Activated T-cell treated with anti-CD3 and anti-CD28 coated beads for 4 hours (primary cell): ENCODE measurements around the gene RGS19.
A peak's percentile ranks its signal among the peaks of the same experiment; 100 is the strongest.
"Not testable (repeated sequence)": the region's sequence is repeated elsewhere in the genome, so short reads cannot be mapped to it uniquely, and the experiment has no call there.

ENCODE experiments used
- DNase-seq: peaks from one replicate; pipeline ENCODE4 v3.0.0-alpha.2; 2020

Gene RGS19

GRCh38 chr20:64092258-64093012, 13.1 kb upstream of the RGS19 start:
- no peak for DNase-seq

GRCh38 chr20:64091770-64092169, 12.5 kb upstream of the RGS19 start:
- no peak for DNase-seq

- DNase-seq, result no peak
Measured at GRCh38 chr20:64091340-64091739, 12.0 kb upstream of the RGS19 start.

GRCh38 chr20:64090165-64090564, 10.8 kb upstream of the RGS19 start:
- DNase-seq, result no peak

- DNase-seq, result not testable (repeated sequence)
Measured at GRCh38 chr20:64088586-64088985, 9.3 kb upstream of the RGS19 start.

DNA sequence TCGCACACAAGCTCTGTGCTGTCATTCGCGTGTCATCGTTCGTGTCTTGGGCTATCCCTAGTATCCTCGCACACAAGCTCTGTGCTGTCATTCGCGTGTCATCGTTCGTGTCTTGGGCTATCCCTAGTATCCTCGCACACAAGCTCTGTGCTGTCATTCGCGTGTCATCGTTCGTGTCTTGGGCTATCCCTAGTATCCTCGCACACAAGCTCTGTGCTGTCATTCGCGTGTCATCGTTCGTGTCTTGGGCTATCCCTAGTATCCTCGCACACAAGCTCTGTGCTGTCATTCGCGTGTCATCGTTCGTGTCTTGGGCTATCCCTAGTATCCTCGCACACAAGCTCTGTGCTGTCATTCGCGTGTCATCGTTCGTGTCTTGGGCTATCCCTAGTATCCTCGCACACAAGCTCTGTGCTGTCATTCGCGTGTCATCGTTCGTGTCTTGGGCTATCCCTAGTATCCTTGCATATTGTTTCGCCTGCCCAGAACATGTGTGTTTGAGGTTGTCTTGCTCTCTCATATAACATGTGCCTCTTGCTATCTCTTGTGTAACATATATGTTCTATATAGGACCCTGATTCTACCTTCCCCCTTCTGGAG, 8.0 kb upstream of the RGS19 start:
- DNase-seq, result not testable (repeated sequence)

DNA sequence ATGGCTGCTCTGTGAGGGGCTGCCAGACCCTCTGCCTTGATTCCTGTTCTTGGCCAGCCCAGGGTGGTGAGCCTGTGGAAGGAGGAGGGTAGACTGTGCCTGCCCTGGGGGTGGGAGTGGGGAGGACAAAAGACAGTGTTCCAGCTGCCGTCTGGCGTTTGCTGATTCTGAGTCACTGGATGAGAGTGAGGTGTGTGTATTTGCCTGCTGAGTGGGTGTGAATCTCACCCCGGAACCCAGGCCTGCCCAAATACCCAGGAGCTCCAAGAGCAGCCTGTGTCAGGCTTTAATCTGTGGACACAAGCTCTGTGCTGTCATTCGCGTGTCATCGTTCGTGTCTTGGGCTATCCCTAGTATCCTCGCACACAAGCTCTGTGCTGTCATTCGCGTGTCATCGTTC, 7.5 kb upstream of the RGS19 start:
- DNase-seq, result no peak

DNA sequence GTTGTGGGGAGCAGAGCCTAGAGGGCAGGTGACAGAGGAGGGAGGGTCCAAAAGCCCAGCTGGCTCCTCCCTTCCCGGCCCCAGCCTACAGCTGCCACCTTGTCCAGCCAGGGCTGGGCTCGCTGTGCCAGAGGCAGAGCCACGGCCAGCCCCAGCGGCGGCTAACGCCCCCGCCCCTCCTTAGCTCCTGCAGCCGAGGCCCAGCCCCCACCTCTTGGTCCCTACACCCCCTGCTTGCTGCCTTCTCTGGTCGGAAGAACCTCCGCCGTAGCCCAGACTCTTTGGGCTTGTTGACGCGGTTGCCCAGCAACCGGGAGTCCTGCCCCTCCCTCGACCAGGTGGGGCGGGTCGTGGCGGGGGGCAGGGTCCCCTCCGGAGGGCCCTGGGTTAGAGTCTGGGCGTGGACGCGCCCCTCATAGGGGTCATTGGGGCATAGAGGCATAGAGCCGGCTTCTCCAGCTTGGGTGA, 5.4 kb upstream of the RGS19 start:
- DNase-seq, result no peak

DNA sequence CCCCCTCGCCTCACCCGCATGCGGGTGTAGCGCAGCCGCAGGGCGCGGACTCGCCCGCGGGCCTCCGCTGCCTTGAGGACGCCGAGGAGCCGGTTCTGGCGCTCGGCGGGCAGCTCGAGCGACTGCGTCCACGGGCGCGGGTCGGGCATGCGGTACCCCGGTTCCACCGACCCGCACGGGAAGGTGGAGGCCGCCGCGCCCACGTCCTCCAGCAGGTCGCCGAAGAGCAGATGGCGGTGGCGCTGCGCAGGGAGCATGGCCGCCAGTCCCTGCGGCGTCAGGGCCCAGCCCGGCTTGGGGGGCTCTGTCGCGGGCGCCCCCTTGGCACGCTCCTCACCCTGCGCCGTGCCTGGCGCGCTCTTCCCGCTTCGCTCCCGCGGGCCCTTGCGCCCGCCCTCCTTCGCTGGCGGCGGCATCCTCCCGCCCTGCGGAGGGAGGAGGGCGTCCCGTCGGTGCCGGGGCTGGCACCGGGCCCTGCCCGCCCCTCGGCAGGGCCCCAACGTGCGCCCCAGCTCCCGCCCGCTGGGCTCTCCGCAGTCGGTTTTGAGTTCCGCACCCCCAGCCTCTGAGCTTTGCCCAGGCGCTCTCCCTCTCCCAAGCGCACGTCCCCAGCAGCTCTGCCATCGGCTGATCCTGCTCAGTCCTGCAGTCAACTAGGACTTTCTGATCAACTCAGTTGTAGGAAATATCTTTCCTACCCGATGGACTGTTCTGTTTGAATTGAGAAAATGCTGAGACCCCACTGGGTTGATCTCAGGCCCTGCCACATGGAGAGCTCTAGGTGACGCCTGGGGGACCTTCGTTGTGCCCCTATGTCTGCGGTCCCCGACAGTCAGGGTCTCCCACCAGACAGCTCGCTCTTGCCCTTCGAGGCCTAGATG, 4.7 kb upstream of the RGS19 start, which contains the start of gene LKAAEAR1:
LKAAEAR1 (minus strand) TSS at position 595 of the 881 bp plus-strand sequence; CDS start at position 416, 179 bp downstream.
- no peak for DNase-seq

DNA sequence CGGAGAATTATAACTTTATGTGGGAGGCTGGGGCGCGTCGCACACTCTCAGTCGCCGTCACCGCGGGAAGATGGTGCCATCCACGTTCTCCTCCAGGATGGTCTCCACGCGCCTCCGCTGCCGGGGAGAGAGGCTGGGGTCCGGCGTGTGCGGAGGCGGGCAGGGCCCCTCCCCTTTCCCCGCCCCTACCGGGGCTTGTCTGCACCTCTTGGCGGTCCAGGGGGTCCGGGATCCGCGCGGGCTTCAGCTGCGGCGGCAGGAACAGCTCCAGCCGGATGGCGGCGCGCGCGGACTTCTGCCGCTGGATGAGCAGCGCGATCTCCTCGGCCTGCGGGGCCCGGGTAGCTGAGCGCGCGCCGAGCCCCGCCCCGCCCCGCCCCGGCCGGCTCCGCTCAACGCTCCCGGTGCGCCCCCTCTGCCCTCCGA, 4.1 kb upstream of the RGS19 start:
- DNase-seq, result peak; percentile 40

GRCh38 chr20:64082820-64083377, 3.6 kb upstream of the RGS19 start:
- DNase-seq, result no peak

DNA sequence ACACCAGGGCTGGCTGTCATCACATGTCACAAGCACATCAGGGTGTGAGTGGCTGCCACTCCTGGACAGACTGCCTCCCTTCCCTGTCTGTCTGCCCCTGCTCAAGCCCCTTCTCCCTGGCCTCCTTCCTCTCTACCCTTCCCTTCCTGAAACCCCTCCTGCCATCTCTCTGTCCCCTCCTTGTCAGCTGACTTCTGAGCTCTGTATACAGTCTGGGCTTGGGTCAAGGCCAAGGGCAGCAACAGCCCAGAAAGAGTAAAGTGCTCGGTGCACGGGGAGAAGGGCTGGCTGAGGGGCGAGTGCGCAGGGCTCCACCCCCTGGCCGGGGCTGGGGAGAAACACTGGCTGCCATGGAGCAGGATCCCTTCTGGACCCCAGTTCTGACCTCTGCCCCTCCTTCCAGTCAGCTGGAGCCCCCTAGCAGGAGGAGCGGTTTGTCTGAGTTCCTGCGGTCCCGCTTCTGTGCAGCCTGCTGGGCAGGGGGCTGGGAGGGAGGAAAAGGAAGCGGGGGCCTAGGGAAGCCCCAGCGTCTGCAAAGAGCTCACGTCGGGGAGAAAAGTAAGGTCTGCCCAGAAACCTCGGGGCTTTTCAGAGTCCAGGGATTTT, 2.9 kb upstream of the RGS19 start:
- DNase-seq, result no peak

- DNase-seq, result no peak
Measured at GRCh38 chr20:64081624-64081964, 2.3 kb upstream of the RGS19 start.

DNA sequence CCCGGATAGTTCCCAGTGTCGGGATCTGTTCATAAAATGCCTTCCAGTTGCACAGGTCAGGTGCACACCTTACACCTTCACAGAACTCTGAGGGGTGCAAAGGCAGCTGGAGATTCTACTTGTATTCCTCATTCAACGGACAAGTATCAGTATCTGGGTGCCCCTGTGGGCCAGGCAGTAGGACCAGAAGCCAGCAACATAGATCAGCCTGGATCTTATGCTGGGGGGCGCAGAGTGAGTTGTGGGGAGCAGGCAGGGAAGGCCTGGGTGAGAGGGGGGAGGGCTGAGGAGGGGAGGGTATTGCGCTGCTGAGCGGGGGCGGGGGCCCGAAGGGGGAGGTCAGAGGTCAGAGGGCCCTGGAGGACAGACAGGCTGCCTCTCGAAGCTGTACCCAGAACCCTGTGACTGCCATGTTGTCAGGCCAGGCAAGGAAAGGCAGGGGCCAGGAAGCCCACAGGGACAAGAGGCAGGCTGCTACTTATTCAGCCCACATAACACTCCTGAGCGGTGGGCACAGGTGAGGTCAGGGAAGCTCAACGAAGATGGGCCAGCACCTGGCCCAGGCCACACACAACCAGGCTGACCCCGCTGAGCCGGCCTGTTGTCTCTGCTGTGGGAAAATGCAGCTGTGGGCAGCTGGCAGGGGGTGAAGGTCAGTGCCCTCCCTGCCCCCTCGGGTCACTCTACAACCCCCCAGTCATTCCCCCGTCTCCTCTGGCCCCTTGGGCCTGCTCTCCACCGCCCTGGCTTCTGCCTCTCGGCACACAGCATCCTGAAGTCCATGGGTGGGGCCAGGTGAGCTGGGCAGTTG, 1.7 kb upstream of the RGS19 start:
- DNase-seq, result no peak

DNA sequence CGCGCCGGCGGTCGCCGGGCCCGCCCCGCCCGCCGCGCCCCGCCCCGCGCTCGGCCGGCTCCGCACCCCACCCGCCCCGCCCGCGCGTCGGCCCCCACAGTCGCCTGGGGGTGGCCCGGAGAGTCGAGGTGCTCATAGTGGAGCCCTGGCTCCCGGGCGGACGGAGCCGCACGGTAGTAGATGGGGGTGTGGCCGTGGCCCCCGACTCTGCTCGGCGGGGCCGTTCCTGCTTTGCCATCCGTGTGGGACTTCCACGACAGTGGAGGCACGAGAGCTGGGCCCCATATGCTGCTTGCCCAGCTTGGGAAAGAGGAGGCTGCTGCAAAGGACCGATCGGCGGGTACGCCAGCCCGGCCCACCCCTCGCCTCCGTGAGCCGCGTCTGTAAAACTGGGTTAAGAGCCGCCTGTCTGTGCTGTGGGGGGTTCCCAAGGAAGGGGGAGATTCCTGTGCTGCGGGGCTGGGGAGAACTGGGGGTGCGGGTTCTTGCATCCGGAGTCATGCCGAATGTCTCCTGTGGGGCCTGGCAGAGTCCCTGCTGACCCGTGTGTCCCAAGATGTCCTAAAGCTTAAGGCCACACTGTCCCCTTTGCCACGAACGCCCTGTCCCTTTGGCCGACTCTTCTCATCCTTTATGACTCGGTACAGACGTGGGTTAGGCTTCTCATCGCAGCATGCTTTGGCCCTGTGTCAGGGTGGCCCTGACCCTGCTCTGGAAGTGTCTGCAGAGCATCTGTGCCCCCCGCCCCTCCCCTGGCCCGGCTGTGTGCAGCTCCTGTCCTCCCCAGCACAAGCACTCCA, 895 bp upstream of the RGS19 start, which contains the start of gene OPRL1:
OPRL1 (plus strand) TSS at position 70 of the 800 bp plus-strand sequence. CDS start 12,639 bp downstream, outside the sequence.
- DNase-seq, result no peak

GRCh38 chr20:64078934-64079272, 415 bp downstream of the RGS19 start:
- DNase-seq, result no peak

GRCh38 chr20:64077876-64078551, 1.3 kb downstream of the RGS19 start:
- no peak for DNase-seq

- no peak for DNase-seq
Measured at GRCh38 chr20:64077541-64077875, 1.8 kb downstream of the RGS19 start.

GRCh38 chr20:64077094-64077493, 2.2 kb downstream of the RGS19 start:
- no peak for DNase-seq
